Liver (tissue), 3 donors: Measurements from ENCODE around the gene TACC3.

Experiments
- ATF3 ChIP-seq: IDR thresholded peaks from 2 replicates; pipeline ENCODE4 v1.6.1; 2016; ENCODE audit warnings: antibody characterized with exemption
- CTCF ChIP-seq: fragments of 150-350 bp; IDR thresholded peaks from 2 replicates; pipeline ENCODE4 v1.5.1; 2017; ENCODE audit warnings: improper control_type of control experiment, low read depth, low read length; ENCODE audit not compliant: missing input control
- EGR1 ChIP-seq, 2 donors: IDR thresholded peaks; 2 replicates each; pipeline ENCODE4 v1.6.1; 2016 to 2018; ENCODE audit warnings: antibody characterized with exemption in 2 of 2, low read depth in 2 of 2
- GABPA ChIP-seq, 2 donors: IDR thresholded peaks in 1 of 2; conservative IDR thresholded peaks in 1 of 2; 2 replicates each; pipeline ENCODE4 v1.6.1; 2016; ENCODE audit warnings: antibody characterized with exemption in 2 of 2, mild to moderate bottlenecking in 1 of 2, moderate library complexity in 1 of 2
- HNF4A ChIP-seq, 2 donors: conservative IDR thresholded peaks; 2 replicates each; pipeline ENCODE4 v1.6.1; 2016; ENCODE audit warnings: antibody characterized with exemption in 2 of 2, mild to moderate bottlenecking in 2 of 2
- RXRA ChIP-seq, 2 donors: IDR thresholded peaks; 2 replicates each; pipeline ENCODE4 v1.6.1; 2017 to 2018; ENCODE audit warnings: antibody characterized with exemption in 2 of 2, mild to moderate bottlenecking in 1 of 2
- TAF1 ChIP-seq: conservative IDR thresholded peaks from 2 replicates; pipeline ENCODE4 v1.6.1; 2016; ENCODE audit warnings: antibody characterized with exemption, mild to moderate bottlenecking
- donor health status: healthy.
- donor health status: healthy.

DNA sequence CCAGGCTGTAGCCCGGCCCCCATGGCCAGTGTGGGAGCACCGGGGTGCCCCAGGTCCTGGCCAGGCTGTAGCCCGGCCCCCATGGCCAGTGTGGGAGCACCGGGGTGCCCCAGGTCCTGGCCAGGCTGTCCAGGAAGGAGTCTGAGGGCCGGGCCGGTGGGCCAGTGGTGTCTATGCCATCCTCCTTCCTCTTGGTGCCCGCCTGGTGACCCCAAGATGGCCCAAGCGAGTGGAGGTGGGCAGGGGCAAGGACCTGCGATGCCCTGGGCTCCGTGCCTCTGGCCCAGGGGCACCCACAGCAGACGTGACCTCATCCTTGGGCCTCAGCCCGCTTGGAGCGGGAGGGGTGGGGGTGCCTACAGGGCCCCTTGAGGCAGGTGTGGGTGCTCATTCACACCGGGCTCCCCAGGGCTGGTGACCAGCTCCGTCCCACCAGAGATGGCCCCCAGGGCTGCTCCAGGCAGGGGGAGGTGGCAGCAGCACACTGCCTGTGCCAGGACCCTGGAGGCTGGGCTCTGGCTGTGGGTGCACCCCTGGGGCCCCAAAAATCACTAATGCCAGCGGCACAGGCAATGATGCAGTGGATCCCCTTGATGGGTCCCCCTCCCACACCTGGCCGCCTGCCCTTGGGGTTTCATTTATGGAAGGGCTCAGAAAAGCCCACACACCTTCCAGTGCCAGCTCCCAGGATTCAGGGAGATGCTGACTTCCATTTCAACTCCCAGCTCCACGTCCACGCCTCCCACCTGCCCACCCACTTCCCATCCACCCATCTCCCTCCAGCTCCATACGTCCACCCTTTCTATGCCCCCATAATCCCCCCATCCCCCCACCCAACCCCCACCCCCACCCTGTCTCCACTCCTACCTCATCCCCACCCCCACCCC lies 35.8 kb downstream of the TACC3 start:
- TF ChIP-seq CTCF (no peak), ATF3 (no peak), TAF1 (no peak), HNF4A (conservative IDR thresholded peaks at IDR 0.05) (no peak), RXRA (IDR thresholded peaks at IDR 0.05) (no peak), EGR1 (IDR thresholded peaks at IDR 0.05; ENCODE audit: low read depth in 2 of 2) (no peak), GABPA (IDR thresholded peaks at IDR 0.05 in 1 of 2, conservative IDR thresholded peaks at IDR 0.05 in 1 of 2) (no peak)
